Activated T-helper 1 cell treated with Interleukin-2 at 50 U/mL for 16 hours (primary cell): ENCODE measurements around the gene ACP1.
A peak's percentile ranks its signal among the peaks of the same experiment; 100 is the strongest.

Source experiments
- DNase-seq: peaks from one replicate; pipeline ENCODE4 v3.0.0-alpha.2; 2020; ENCODE audit warnings: low read depth

ACP1 gene

DNA sequence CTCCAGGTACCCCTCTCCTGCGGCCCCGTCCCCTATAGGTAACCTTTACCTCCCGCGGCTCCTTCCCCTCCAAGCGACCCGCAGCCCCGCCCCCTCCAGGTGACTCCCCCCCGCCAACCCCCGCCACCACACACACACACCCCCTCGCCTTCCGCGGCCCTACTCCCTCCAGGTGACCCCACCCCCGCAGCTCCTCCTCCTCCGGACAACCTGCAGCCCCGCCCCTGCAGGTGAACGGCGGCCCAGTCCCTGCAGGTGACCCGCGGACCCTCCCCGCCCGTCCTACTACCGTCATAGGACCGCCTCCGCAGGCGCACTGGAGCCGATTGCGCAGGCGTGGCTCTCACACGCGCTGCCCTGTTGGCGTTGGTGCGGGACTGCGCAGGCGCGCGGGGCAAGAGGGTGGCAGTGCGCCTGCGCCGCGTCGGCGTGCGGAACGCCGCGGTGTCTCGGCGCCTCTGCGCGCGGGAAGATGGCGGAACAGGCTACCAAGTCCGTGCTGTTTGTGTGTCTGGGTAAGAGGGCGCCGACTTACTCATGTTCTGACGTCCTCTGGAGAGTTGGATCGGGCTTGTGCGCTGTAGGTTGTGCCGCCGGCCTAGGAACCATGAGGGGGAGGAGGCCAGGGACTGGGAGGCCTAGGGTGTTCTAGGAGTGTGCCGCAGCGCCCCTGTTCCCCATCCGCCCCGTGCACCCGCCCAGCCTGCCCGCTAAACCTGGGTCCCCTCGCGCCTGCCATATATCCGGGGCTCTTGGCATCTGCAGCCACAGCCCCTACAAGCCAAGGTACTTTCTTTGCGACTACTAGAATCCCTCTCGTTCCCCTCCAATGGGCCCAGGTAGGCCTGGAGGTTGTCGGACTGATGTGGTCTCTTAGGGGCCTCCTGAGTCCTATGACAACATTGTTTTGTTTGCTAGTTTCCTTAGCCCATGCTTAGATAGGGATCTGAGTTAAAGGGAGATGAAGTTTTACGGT, at the start of gene ACP1:
Gene ACP1, plus strand, starts transcription at position 455 of the 976 bp plus-strand sequence. Its CDS starts 18 bp downstream, at position 473.
- peak; percentile 93 for DNase-seq

GRCh38 chr2:216068-216467, 48.7 kb upstream of the ACP1 start:
- DNase-seq, result no peak

DNA sequence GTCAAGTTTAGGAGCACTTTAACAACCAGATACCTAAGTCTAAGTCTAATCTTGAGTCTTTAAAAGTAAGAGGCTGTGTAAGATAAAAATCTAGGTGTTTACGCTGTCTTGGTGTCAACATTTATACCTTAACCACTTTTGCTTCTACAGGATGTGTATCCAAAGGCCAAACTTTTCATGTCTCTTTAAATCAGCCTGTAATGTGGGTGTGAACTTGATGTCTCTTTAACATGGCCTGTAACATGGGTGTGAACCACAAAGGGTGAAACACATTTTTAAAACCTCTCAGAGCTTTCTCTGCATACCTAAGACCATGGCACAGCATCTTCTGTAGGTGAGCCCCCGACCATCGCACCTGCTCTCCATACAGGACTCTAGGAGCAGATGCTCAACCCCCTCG, 41.3 kb upstream of the ACP1 start:
- no peak for DNase-seq

- no peak for DNase-seq
These were observed 40.6 kb upstream of the ACP1 start for GRCh38 chr2:223971-224760.

DNA sequence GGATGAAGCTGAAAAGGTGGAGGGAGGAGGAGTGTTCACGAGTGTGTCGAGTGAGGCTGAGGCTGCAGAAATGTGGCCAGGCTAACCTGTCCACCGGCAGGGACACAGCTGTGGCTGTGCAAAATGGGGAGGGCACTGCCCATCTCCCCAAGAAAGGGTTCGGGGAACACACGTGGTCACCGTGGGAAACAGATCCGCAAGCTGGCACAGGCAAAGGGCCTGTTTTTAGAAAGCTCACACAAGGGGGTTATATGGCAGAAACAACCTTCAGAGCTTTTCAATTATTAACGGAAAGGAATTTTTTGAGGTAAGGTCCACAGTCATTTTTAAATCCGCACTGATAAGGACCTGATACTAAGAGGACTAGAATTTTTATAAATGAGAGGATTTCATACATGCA, 36.6 kb upstream of the ACP1 start:
- no peak for DNase-seq

DNA sequence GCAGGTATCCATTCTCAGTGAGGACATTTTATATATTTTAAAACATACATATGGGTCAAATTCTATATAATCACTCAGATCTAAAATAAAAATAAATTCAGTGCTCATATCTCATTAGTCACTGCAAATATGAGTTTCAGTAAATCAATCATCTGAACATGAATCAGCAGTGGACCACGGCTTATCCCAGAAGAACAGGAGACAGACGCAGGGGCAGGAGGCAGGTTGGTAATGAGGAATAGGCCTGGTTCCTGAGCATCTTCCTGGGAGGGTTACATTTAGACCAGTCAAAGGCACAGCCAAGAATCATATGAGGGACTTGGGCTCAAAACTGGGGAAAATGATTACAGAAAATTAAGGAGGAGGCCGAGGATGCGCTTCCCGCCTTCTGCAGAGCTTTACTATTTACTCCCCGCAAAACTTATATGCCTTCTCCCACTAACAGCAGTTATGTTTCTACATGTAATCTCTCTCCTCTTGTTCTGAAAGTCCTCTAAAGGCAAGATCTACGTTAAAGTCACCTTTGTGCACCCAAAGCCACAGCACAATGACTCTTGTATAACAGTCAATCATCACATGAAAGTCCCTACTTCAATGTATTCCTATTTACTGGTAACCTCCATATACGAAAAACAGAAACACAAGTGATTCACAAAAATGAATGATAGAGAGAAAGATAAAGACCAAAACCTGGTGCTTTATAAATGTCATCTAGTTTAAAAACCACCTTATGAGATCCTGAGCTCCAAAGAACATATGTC, 36.0 kb upstream of the ACP1 start:
- DNase-seq, result no peak

DNA sequence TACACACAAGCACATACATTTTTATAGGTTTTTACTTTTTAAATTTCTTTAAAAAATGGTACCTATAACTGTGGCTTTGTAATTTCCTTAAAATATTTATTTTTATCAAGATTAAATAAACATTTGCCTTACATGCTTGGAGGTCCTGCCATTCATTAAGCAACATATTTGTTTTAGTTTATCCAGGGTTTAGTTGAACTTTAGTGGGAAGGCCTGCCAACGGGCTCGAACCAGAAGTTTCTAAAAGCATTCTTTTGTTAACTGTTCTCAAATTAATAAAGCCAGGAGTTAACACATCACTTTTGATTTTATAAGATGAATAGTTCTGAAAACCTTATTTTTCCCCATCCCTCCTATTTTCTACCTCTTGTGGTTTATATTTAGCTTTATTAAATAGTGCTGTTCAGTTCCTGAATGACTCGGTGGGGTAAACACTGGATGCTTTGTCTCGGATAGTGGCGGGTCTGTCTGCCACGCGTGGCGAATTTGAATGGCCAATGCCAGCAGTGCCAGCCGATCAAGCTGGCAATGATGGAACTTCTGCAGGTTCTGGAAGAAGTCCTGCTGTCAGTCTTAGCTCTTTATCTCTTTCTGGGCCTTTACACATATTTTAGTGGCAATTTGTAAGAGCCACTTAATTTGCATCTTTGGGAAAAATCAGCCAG, 33.1 kb upstream of the ACP1 start:
- DNase-seq, result no peak

DNA sequence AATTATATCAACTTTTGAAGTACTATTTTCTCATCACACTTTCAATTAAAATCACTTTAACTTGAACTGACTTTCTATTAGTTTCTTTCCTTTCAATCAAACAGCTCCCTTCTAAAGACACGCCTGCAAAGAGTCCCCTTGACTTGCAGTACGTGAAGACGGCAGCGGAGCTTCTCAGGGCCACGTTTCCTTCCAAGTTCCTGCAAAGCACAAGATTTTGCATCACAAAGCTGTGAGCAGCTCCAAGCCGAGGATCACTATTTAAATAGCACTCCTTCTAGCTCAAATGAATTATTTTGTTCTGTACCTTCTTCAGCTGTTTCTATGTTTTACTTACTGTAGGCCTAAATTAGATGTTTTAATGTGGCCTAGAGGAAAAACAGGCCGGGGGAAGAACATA, 31.7 kb upstream of the ACP1 start:
- DNase-seq, result no peak

- DNase-seq, result no peak
These were observed 30.3 kb upstream of the ACP1 start for GRCh38 chr2:234421-234820.

GRCh38 chr2:236993-237539, 27.7 kb upstream of the ACP1 start:
- DNase-seq, result no peak

GRCh38 chr2:237878-238277, 26.9 kb upstream of the ACP1 start:
- no peak for DNase-seq

- no peak for DNase-seq
These were observed 26.3 kb upstream of the ACP1 start for GRCh38 chr2:238431-238830.

GRCh38 chr2:238869-239268, 25.9 kb upstream of the ACP1 start:
- DNase-seq, result no peak

DNA sequence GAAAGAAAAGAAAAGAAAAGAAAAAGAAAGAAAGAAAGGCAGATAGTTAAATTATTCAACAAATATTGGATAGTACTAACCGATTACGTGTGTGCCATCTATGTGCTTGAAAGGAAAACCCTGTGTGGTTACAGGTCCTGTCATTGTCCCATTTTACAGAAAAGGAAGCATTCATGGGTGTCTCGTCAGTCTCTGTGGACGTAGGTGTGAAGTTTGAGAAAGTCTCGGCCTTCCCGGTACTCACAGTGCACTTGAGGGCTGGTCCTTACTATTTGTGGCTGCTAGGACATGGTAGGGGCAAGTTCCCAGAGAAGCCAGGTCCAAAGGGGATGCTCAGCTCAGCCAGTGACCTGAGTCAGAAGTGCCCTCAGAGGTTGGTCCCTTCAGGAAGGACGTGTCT, 20.2 kb upstream of the ACP1 start:
- DNase-seq, result no peak

DNA sequence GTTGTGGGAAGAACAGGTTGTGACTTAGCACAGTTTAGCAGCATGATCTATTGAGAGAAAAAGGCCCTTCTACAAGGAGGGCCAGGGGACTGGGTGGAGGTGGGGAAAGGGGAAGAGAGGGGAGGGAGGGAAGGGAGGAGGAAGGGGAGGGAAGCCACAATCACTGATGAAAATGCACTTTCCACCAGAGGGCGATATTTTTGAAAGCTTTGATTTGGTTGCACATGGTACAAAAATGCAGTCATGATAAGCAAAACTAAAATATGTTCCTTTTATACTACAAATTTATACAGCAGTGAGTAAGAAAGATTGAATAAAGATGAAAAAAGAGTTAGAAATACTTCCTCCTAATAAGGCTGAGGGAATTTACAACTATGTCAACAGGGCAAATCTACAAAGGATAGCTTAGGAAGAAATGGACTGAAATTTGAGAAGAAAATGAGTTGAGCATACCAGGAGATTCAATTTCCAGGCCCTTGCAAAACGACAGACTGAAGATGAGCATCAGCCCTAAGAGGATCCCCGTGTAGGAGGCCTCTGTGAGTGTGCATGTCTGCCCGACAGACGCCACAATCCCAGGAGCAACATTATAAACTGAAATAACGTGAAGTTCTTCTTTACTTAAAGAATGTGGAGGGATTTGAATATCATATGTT, 18.1 kb upstream of the ACP1 start:
- DNase-seq, result no peak

DNA sequence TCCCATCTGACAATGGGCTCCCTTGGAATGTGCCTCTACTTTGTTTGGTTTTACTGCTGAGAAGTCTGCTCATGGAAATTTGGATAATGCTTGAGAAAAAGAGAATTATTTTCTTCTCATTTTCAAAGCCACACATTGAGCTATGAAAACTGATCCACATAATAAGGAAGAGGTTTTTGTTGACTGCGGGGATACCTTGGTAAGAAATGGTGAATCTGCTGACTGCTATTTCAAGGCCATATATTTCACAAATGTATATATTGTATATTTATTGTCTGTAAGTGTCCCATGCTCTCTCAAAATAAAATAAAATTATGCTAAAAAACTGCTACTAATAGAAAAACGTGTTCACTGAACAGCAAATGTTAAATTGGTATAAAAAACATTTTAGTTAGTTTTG, 16.0 kb upstream of the ACP1 start:
- DNase-seq, result no peak

- no peak for DNase-seq
These were observed 15.2 kb upstream of the ACP1 start for GRCh38 chr2:249538-250042.

- DNase-seq, result no peak
These were observed 12.6 kb upstream of the ACP1 start for GRCh38 chr2:252001-252602.

DNA sequence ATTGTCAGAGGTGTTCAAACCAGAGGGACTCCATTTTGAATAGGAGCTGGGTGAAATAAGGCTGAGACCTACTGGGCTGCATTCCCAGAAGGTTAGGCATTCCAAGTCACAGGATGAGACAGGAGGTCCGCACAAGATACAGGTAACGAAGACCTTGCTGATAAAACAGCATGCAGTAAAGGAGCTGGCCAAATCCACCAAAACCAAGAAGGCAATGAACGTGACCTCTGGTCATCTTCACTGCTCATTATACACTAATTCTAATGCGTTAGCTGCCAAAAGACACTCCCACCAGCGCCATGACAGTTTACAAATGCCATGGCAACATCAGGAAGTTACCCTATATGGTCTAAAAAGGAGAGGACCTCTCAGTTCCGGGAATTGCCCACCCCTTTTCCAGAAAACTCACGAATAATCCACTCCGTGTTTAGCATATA, 11.5 kb upstream of the ACP1 start:
- no peak for DNase-seq

DNA sequence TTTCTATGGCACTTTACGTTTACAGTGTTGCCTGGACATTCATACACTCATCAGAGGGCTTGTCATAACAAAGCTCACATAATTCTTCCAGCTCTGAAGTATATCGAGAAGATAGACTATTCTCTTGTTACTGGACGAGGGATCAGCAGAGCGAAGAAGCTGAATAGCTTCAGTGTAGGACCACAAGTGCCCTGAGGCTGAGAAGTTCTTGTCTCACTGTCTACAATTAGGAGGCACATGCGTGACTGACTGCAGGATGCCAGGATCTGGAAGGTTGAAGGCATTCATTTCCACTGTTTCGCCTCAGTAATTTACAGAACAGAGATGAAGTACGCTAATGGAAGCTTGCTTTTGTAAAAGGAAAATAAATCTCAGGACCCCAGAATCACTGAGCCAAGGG, 10.5 kb upstream of the ACP1 start:
- DNase-seq, result no peak
